ENCODE data around the gene NTRK3.

DNA sequence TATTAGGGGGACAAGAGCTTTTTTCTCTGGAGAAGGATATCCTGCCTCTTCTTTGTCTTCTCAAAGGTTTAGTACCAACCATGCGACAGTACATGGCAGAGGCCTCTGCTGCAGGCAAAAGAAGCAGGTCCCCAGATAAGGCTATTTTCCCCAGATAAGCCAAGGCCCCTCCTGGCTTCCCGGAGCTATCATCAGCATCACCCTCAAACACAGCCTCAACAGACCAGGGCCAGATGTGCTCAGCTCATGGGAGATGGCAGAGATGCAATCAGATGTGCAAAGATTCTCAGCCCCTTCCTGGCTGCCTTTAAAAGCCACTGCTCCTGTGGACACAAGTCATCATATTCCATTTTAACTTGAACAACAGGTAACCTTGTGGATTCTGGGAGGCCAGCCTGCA is 49.0 kb downstream of the NTRK3 start:
- TF ChIP-seq, protein P1, sequence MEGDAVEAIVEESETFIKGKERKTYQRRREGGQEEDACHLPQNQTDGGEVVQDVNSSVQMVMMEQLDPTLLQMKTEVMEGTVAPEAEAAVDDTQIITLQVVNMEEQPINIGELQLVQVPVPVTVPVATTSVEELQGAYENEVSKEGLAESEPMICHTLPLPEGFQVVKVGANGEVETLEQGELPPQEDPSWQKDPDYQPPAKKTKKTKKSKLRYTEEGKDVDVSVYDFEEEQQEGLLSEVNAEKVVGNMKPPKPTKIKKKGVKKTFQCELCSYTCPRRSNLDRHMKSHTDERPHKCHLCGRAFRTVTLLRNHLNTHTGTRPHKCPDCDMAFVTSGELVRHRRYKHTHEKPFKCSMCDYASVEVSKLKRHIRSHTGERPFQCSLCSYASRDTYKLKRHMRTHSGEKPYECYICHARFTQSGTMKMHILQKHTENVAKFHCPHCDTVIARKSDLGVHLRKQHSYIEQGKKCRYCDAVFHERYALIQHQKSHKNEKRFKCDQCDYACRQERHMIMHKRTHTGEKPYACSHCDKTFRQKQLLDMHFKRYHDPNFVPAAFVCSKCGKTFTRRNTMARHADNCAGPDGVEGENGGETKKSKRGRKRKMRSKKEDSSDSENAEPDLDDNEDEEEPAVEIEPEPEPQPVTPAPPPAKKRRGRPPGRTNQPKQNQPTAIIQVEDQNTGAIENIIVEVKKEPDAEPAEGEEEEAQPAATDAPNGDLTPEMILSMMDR (IDR thresholded peaks at IDR 0.05; ENCODE audit: low read depth, low read length): no peak
- TF ChIP-seq EZH2phosphoT487 (IDR thresholded peaks at IDR 0.05; ENCODE audit: low read depth): no peak
